Caco-2 (cell line): ENCODE data around the gene PTMA. TPM values are rescaled to one million over a fixed set of nuclear protein-coding genes. Genes with fewer than 3 reads are reported as not detected.

ENCODE experiments used
- BruUV-seq: library from RNA; stranded (reverse); fragments of 400-500 nt; replicated peaks from 2 replicates; lab custom pipeline; 2021; lab: Mats Ljungman, UMichigan
- CTCF ChIA-PET: fragments of 300-600 bp; sonication (Branson Sonifier 250); formaldehyde crosslinking; loops from one replicate; lab custom pipeline; 2022; ENCODE audit warnings: antibody characterized with exemption; lab: Charles Lee
- POLR2A ChIA-PET: fragments of 300-600 bp; sonication (Branson Sonifier 250); formaldehyde crosslinking; loops from one replicate; lab custom pipeline; 2022; ENCODE audit warnings: antibody characterized with exemption; lab: Charles Lee
- DNase-seq, 2 experiments: peaks; one replicate each; pipeline versions ENCODE4 v3.0.0 to v3.0.0-alpha.2; 2020 to 2022
- H3K27me3 ChIP-seq: replicated peaks from 2 replicates; pipeline ENCODE4 v1.6.0; 2011; ENCODE audit warnings: low read length; ENCODE audit not compliant: control insufficient read depth, insufficient read depth
- H3K36me3 ChIP-seq: 2 replicates; pipeline ENCODE4 v1.5.1; 2011; ENCODE audit warnings: low read length; ENCODE audit not compliant: control insufficient read depth, insufficient read depth
- H3K4me1 ChIP-seq: fragments of 250-450 bp; sonication (Bioruptor Pico); 2 replicates; pipeline ENCODE4 v1.5.1; 2020; ENCODE audit warnings: mild to moderate bottlenecking
- H3K4me3 ChIP-seq: 2 replicates; pipeline ENCODE4 v1.5.1; 2011; ENCODE audit warnings: low read depth, mild to moderate bottlenecking, control low read depth, low read length
- H3K9me3 ChIP-seq: fragments of 250-450 bp; sonication (Bioruptor Pico); 2 replicates; pipeline ENCODE4 v1.5.1; 2020; ENCODE audit warnings: mild to moderate bottlenecking, moderate library complexity
- H3K27ac Mint-ChIP-seq: one replicate; pipeline ENCODE4 v1.8.0; 2022; ENCODE audit warnings: mixed read lengths; ENCODE audit not compliant: unreplicated experiment
- H3K27me3 Mint-ChIP-seq: one replicate; pipeline ENCODE4 v1.8.0; 2022; ENCODE audit warnings: mixed read lengths; ENCODE audit not compliant: insufficient read depth, unreplicated experiment
- H3K36me3 Mint-ChIP-seq: one replicate; pipeline ENCODE4 v1.8.0; 2022; ENCODE audit warnings: mild to moderate bottlenecking, mixed read lengths; ENCODE audit not compliant: insufficient read depth, unreplicated experiment
- H3K4me1 Mint-ChIP-seq: one replicate; pipeline ENCODE4 v1.8.0; 2022; ENCODE audit warnings: low read depth, mixed read lengths; ENCODE audit not compliant: unreplicated experiment
- H3K4me3 Mint-ChIP-seq: one replicate; pipeline ENCODE4 v1.8.0; 2022; ENCODE audit warnings: mild to moderate bottlenecking, moderate library complexity, mixed read lengths; ENCODE audit not compliant: unreplicated experiment
- H3K9me3 Mint-ChIP-seq: one replicate; pipeline ENCODE4 v1.8.0; 2022; ENCODE audit warnings: mixed read lengths; ENCODE audit not compliant: unreplicated experiment
- CTCF ChIP-seq, 2 experiments: fragments of 200-600 bp in 1 of 2; IDR thresholded peaks; 1 replicate in 1 of 2; 2 replicates in 1 of 2; pipeline versions ENCODE4 v1.5.1 to v1.8.0; 2011 to 2022; ENCODE audit warnings: antibody characterized with exemption in 1 of 2, control low read depth in 1 of 2, inconsistent platforms in 1 of 2, low read depth in 1 of 2, low read length in 1 of 2, mild to moderate bottlenecking in 1 of 2, moderate library complexity in 1 of 2; ENCODE audit not compliant: insufficient read depth in 1 of 2, severe bottlenecking in 1 of 2, unreplicated experiment in 1 of 2
- intact Hi-C: fragments of 100-400 bp; cut with micrococcal nuclease; formaldehyde crosslinking; loops from one replicate; pipeline ENCODE4 v1.10.0; 2022; ENCODE audit not compliant: unreplicated experiment
- total RNA-seq: library from RNA; stranded (reverse); gene quantifications from 2 replicates; pipeline ENCODE4 v1.2.3, GENCODE V29; 2022

Gene PTMA
- total RNA-seq, 1 experiment from 2014 or later, result 669 TPM

- Mint-ChIP-seq H3K27ac (peak overlapping the region; percentile 59), H3K36me3 (peaks cover 54% of the 10 kb centered on the region), H3K9me3 (no peaks in the 10 kb centered on the region), H3K27me3 (no peaks in the 10 kb centered on the region), H3K4me1 (peaks cover 16% of the 10 kb centered on the region), H3K4me3 (peak overlapping the region; percentile 18)
- BruUV-seq, result no TSS peak
- H3K27me3 ChIP-seq, result no peaks in the 10 kb centered on the region
- POLR2A ChIA-PET, result interaction anchor here (2.2 kb wide), 2 partner anchors 35 to 102 kb away, joined by 8 to 11 read pairs; no protein-coding TSS in a partner anchor
- no peak overlapping the region for H3K4me3 ChIP-seq
- DNase-seq, result no peak
- TF ChIP-seq CTCF (IDR thresholded peaks at IDR 0.05; ENCODE audit: insufficient read depth in 1 of 2, low read depth in 1 of 2, low read length in 1 of 2, severe bottlenecking in 1 of 2, unreplicated experiment in 1 of 2), result peak in 1 of 2 experiments; percentile 6
- H3K36me3 ChIP-seq, result peaks cover 3% of the 10 kb centered on the region
- CTCF ChIA-PET, result interaction anchor here (0.6 to 2.7 kb wide), 5 partner anchors 9 to 102 kb away, joined by 4 to 55 read pairs (median 4); no protein-coding TSS in a partner anchor
- peaks cover 11% of the 10 kb centered on the region for H3K4me1 ChIP-seq
- intact Hi-C loops, result loop anchor here (1.0 to 10.0 kb wide), 4 partner anchors 35 to 103 kb away; partner anchors contain the start of genes COPS7B and PDE6D
- H3K9me3 ChIP-seq, result no peaks in the 10 kb centered on the region
Observed at GRCh38 chr2:231715499-231715837, 7.1 kb downstream of the PTMA start.

- no TSS peak for BruUV-seq
- peaks cover 16% of the 10 kb centered on the region for H3K4me1 Mint-ChIP-seq
- H3K9me3 Mint-ChIP-seq, result no peaks in the 10 kb centered on the region
- no peaks in the 10 kb centered on the region for H3K27me3 Mint-ChIP-seq
- no peaks in the 10 kb centered on the region for H3K27me3 ChIP-seq
- H3K27ac Mint-ChIP-seq, result peak overlapping the region; percentile 59
- no peak overlapping the region for H3K4me3 ChIP-seq
- ChIA-PET CTCF (interaction anchor here (0.6 to 2.7 kb wide), 3 partner anchors 8 to 40 kb away, joined by 4 to 55 read pairs (median 4); no protein-coding TSS in a partner anchor), POLR2A (interaction anchor here (2.2 kb wide), 1 partner anchor 102 kb away, joined by 8 read pairs; no protein-coding TSS in a partner anchor)
- peaks cover 48% of the 10 kb centered on the region for H3K36me3 Mint-ChIP-seq
- peaks cover 11% of the 10 kb centered on the region for H3K4me1 ChIP-seq
- intact Hi-C loops, result loop anchor here (1.0 to 10.0 kb wide), 4 partner anchors 36 to 104 kb away; partner anchors contain the start of genes COPS7B and PDE6D
- H3K36me3 ChIP-seq, result peaks cover 3% of the 10 kb centered on the region
- H3K4me3 Mint-ChIP-seq, result peak overlapping the region; percentile 18
- peak in 1 of 2 experiments; percentile 41 for DNase-seq
- no peaks in the 10 kb centered on the region for H3K9me3 ChIP-seq
- no peak for TF ChIP-seq CTCF (IDR thresholded peaks at IDR 0.05; ENCODE audit: insufficient read depth in 1 of 2, low read depth in 1 of 2, low read length in 1 of 2, severe bottlenecking in 1 of 2, unreplicated experiment in 1 of 2)
Observed at GRCh38 chr2:231715988-231716616, 7.8 kb downstream of the PTMA start.

- Mint-ChIP-seq H3K27me3 (no peaks in the 10 kb centered on the region), H3K4me1 (peaks cover 11% of the 10 kb centered on the region), H3K4me3 (no peak overlapping the region), H3K36me3 (peaks cover 41% of the 10 kb centered on the region), H3K27ac (peak overlapping the region; percentile 59), H3K9me3 (no peaks in the 10 kb centered on the region)
- DNase-seq, result no peak
- TF ChIP-seq CTCF (IDR thresholded peaks at IDR 0.05; ENCODE audit: insufficient read depth in 1 of 2, low read depth in 1 of 2, low read length in 1 of 2, severe bottlenecking in 1 of 2, unreplicated experiment in 1 of 2), result no peak
- H3K4me3 ChIP-seq, result no peak overlapping the region
- peaks cover 11% of the 10 kb centered on the region for H3K4me1 ChIP-seq
- H3K9me3 ChIP-seq, result no peaks in the 10 kb centered on the region
- BruUV-seq, result no TSS peak
- intact Hi-C loops, result loop anchor here (10.0 kb wide), 1 partner anchor 68 kb away; the partner anchor contains the start of genes COPS7B and PDE6D
- H3K36me3 ChIP-seq, result peaks cover 3% of the 10 kb centered on the region
- CTCF ChIA-PET, result no interaction called here
- POLR2A ChIA-PET, result no interaction called here
- no peaks in the 10 kb centered on the region for H3K27me3 ChIP-seq
Observed at GRCh38 chr2:231716666-231717280, 8.4 kb downstream of the PTMA start.
